ENCODE data around the gene FRMD4A.
A peak's percentile ranks its signal among the peaks of the same experiment; 100 is the strongest.

The FRMD4A gene

DNA sequence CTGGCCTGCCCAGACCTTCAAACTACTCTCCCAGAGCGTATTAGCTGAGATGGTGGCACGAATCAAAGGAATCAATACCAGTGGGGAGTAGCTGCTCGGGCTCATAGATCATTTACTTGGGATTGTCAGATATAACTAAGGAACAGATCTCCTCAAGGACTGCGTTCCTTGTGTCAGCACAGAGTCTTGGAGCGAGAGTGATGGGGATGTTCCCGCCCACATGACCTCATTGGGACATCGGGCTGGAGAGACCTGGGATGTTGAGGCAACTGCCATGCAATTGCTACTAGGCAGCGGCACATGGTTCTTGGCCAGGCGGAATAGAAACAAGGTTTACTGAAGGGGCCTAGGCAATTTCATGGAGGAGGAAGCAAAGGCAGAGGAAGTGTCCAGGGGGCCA, 132.6 kb downstream of the FRMD4A start:
- Histone ChIP-seq H3K36me3 (ENCODE audit: control insufficient read depth, insufficient read depth, low read length) (no peaks in the 10 kb centered on the region), H3K9me3 (ENCODE audit: control insufficient read depth, low read length) (no peaks in the 10 kb centered on the region), H3K4me3 (ENCODE audit: insufficient read depth, low read depth, low read length) (no peak overlapping the region), H3K27ac (ENCODE audit: insufficient read depth, low read depth, low read length, poor library complexity, severe bottlenecking) (no peak overlapping the region), H3K4me1 (ENCODE audit: control insufficient read depth, insufficient read depth, low read length) (no peaks in the 10 kb centered on the region), H3K27me3 (ENCODE audit: control insufficient read depth, insufficient read depth, low read length, poor library complexity, severe bottlenecking) (no peaks in the 10 kb centered on the region)
- 92 to 94% methylated on average over 9 of the region's 9 CpGs for WGBS, 2 experiments

DNA sequence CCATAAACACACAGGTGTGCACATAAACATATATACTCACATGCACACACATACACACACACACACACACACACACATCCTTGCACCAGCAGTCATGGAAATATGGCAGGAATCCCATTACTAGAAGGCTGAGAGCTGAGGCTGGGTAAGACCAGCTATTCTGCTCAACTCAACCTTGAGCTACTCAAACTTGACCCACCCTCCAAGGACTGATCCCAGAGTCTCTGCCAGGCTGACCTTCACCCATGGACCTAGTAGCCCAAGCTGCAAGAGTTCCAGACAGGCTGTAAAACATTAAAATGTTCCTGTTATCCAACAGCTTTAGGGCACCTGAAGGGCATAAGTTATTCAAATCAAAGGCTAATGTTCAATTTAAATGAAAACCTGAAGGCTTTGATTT, 134.6 kb downstream of the FRMD4A start:
- no peaks in the 10 kb centered on the region for H3K27me3 ChIP-seq (ENCODE audit: control insufficient read depth, insufficient read depth, low read length, poor library complexity, severe bottlenecking)
- no peaks in the 10 kb centered on the region for H3K9me3 ChIP-seq (ENCODE audit: control insufficient read depth, low read length)
- no peak overlapping the region for H3K4me3 ChIP-seq (ENCODE audit: insufficient read depth, low read depth, low read length)

DNA sequence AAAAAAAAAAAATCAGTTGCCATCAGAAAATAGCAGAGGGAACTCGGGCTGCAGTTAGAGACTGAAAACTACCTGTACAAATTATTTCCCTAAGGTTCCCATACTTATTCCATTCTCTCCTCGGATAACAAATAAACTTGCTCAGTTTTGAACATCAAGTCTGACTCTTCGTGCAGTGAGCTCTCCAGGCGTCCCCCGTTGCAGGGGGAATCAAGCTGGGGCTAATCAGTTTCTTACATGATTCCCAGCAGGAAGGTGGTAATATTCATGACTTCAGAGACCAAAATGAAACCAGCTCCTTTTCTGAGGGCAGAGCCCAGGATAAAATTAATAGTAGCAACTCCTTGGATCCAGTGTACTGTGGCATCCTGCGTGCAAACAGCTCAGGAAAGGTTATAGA, 135.3 kb downstream of the FRMD4A start:
- H3K4me3 ChIP-seq (ENCODE audit: insufficient read depth, low read depth, low read length), result no peak overlapping the region
- 65 to 73% methylated on average over 6 of the region's 6 CpGs for WGBS, 2 experiments
- no peak overlapping the region for H3K27ac ChIP-seq (ENCODE audit: insufficient read depth, low read depth, low read length, poor library complexity, severe bottlenecking)
- no peaks in the 10 kb centered on the region for H3K36me3 ChIP-seq (ENCODE audit: control insufficient read depth, insufficient read depth, low read length)
- H3K27me3 ChIP-seq (ENCODE audit: control insufficient read depth, insufficient read depth, low read length, poor library complexity, severe bottlenecking), result no peaks in the 10 kb centered on the region
- no peaks in the 10 kb centered on the region for H3K9me3 ChIP-seq (ENCODE audit: control insufficient read depth, low read length)
- no peaks in the 10 kb centered on the region for H3K4me1 ChIP-seq (ENCODE audit: control insufficient read depth, insufficient read depth, low read length)

More for the DNA sequence above, 134.6 kb downstream of the FRMD4A start:
- Histone ChIP-seq H3K4me1 (ENCODE audit: control insufficient read depth, insufficient read depth, low read length) (no peaks in the 10 kb centered on the region), H3K36me3 (ENCODE audit: control insufficient read depth, insufficient read depth, low read length) (no peaks in the 10 kb centered on the region), H3K27ac (ENCODE audit: insufficient read depth, low read depth, low read length, poor library complexity, severe bottlenecking) (no peak overlapping the region)

DNA sequence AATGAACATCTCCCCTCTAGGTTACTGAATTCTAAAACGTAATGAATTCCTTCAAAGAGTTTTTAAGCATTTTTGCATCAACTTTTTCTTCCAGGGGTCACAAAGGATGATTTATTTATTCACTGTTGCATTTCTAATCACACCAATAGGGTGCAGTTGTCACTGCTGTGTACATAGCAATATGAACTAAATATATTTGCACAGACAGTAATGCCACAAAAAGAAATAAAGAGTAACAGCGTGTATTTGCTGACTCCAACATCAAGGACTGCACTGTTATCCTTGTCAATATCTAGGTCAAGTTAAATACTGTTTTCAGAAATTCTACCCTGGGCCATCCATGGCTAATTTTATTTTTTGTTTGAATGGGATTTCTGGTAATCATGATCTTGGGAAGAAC, 138.0 kb downstream of the FRMD4A start:
- 96 to 98% methylated on average over 2 of the region's 2 CpGs for WGBS, 2 experiments
- no peak overlapping the region for H3K4me3 ChIP-seq (ENCODE audit: insufficient read depth, low read depth, low read length)
- H3K4me1 ChIP-seq (ENCODE audit: control insufficient read depth, insufficient read depth, low read length), result no peaks in the 10 kb centered on the region
- no peaks in the 10 kb centered on the region for H3K36me3 ChIP-seq (ENCODE audit: control insufficient read depth, insufficient read depth, low read length)
- no peaks in the 10 kb centered on the region for H3K9me3 ChIP-seq (ENCODE audit: control insufficient read depth, low read length)
- H3K27ac ChIP-seq (ENCODE audit: insufficient read depth, low read depth, low read length, poor library complexity, severe bottlenecking), result no peak overlapping the region
- no peaks in the 10 kb centered on the region for H3K27me3 ChIP-seq (ENCODE audit: control insufficient read depth, insufficient read depth, low read length, poor library complexity, severe bottlenecking)

DNA sequence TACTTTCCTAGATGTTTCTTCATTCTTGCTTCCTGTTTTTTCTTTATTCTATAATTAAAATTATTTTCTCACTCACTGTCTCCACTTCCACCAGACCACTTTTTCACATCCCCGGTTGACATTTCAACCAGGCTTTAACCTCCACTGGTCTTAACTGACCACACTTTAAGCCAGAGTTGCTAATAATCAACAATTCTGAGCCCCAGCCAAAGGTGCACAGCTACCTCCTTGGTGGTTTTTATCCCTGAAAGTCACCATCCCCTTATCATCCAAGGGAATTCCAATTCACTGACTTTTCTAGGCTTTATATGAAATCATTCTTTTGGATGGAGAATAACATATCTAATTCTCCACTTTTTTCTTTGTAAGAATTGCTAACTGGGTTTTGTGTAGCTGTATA, 138.9 kb downstream of the FRMD4A start:
- no peak overlapping the region for H3K27ac ChIP-seq (ENCODE audit: insufficient read depth, low read depth, low read length, poor library complexity, severe bottlenecking)
- no peak overlapping the region for H3K4me3 ChIP-seq (ENCODE audit: insufficient read depth, low read depth, low read length)
- WGBS, 2 experiments, result 93 to 96% methylated on average over 1 of the region's 1 CpG
- H3K4me1 ChIP-seq (ENCODE audit: control insufficient read depth, insufficient read depth, low read length), result no peaks in the 10 kb centered on the region
- H3K36me3 ChIP-seq (ENCODE audit: control insufficient read depth, insufficient read depth, low read length), result no peaks in the 10 kb centered on the region
- H3K9me3 ChIP-seq (ENCODE audit: control insufficient read depth, low read length), result no peaks in the 10 kb centered on the region
- H3K27me3 ChIP-seq (ENCODE audit: control insufficient read depth, insufficient read depth, low read length, poor library complexity, severe bottlenecking), result no peaks in the 10 kb centered on the region

DNA sequence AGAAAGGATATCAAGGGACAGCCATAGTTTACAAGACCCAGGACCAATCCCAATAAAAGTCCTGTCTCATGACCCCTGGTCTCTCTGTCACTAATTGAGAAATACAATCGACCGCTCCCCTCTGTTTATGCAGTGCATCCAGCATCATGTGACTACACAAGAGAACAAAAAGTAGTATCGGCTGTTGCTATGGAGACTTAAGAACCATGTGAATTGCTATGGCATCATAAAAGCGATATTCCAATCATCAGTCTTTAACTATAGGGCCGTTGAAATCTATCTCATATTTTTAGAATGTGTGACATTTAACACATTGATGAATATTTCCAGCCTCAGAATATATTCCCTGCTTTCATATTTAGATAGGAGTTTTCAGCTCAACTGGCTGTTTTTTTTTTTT, 139.3 kb downstream of the FRMD4A start:
- H3K27ac ChIP-seq (ENCODE audit: insufficient read depth, low read depth, low read length, poor library complexity, severe bottlenecking), result no peak overlapping the region
- H3K36me3 ChIP-seq (ENCODE audit: control insufficient read depth, insufficient read depth, low read length), result no peaks in the 10 kb centered on the region
- no peaks in the 10 kb centered on the region for H3K27me3 ChIP-seq (ENCODE audit: control insufficient read depth, insufficient read depth, low read length, poor library complexity, severe bottlenecking)
- no peaks in the 10 kb centered on the region for H3K4me1 ChIP-seq (ENCODE audit: control insufficient read depth, insufficient read depth, low read length)
- no peaks in the 10 kb centered on the region for H3K9me3 ChIP-seq (ENCODE audit: control insufficient read depth, low read length)
- no peak overlapping the region for H3K4me3 ChIP-seq (ENCODE audit: insufficient read depth, low read depth, low read length)
- 90 to 91% methylated on average over 5 of the region's 5 CpGs for WGBS, 2 experiments

DNA sequence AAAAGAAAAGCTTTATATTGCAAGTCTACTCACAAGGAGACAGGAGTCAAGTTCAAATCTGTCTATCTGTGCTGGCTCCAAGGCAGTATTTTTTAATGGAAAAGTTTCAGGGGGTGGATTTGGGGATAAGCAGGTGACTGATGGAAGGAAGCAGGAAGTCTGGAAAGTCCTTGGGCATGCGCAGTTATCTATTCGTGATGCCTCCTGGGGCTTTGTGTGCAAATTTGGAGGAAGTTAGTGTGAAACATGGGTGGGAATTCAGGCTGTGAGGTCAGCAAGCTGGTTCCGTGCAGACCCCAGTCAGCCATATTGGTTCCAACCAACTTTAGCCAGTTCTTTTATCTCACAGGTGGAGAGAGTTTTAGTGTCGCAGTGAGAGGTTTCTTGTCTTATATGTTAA, 140.0 kb downstream of the FRMD4A start:
- no peaks in the 10 kb centered on the region for H3K9me3 ChIP-seq (ENCODE audit: control insufficient read depth, low read length)
- no peaks in the 10 kb centered on the region for H3K4me1 ChIP-seq (ENCODE audit: control insufficient read depth, insufficient read depth, low read length)
- no peaks in the 10 kb centered on the region for H3K36me3 ChIP-seq (ENCODE audit: control insufficient read depth, insufficient read depth, low read length)
- no peaks in the 10 kb centered on the region for H3K27me3 ChIP-seq (ENCODE audit: control insufficient read depth, insufficient read depth, low read length, poor library complexity, severe bottlenecking)
- WGBS, 2 experiments, result 86 to 95% methylated on average over 3 to 4 of the region's 4 CpGs
- no peak overlapping the region for H3K27ac ChIP-seq (ENCODE audit: insufficient read depth, low read depth, low read length, poor library complexity, severe bottlenecking)
- H3K4me3 ChIP-seq (ENCODE audit: insufficient read depth, low read depth, low read length), result no peak overlapping the region

DNA sequence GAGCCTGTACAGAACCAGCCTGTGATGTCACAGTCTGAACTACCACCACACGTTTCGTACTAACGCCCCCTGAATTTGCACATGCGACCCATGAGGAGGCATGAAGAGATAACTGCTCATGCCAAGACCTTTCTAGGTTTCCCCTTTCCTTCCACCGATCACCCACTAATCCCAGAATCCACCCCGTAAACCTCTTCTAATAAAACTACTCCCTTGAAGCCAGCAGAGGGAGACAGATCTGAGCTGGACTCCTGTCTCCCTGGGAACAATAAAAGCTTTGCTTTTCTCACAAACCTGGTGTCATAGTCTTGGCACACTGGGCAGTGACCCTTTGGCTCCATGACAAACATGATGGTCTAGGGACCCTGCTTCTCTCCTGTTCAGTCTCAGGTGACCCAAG, 144.5 kb downstream of the FRMD4A start:
- H3K36me3 ChIP-seq (ENCODE audit: control insufficient read depth, insufficient read depth, low read length), result no peaks in the 10 kb centered on the region
- WGBS, 2 experiments, result 87 to 91% methylated on average over 6 of the region's 6 CpGs
- H3K9me3 ChIP-seq (ENCODE audit: control insufficient read depth, low read length), result no peaks in the 10 kb centered on the region
- no peak overlapping the region for H3K4me3 ChIP-seq (ENCODE audit: insufficient read depth, low read depth, low read length)
- no peaks in the 10 kb centered on the region for H3K27me3 ChIP-seq (ENCODE audit: control insufficient read depth, insufficient read depth, low read length, poor library complexity, severe bottlenecking)
- H3K27ac ChIP-seq (ENCODE audit: insufficient read depth, low read depth, low read length, poor library complexity, severe bottlenecking), result no peak overlapping the region
- H3K4me1 ChIP-seq (ENCODE audit: control insufficient read depth, insufficient read depth, low read length), result peaks cover 6% of the 10 kb centered on the region

DNA sequence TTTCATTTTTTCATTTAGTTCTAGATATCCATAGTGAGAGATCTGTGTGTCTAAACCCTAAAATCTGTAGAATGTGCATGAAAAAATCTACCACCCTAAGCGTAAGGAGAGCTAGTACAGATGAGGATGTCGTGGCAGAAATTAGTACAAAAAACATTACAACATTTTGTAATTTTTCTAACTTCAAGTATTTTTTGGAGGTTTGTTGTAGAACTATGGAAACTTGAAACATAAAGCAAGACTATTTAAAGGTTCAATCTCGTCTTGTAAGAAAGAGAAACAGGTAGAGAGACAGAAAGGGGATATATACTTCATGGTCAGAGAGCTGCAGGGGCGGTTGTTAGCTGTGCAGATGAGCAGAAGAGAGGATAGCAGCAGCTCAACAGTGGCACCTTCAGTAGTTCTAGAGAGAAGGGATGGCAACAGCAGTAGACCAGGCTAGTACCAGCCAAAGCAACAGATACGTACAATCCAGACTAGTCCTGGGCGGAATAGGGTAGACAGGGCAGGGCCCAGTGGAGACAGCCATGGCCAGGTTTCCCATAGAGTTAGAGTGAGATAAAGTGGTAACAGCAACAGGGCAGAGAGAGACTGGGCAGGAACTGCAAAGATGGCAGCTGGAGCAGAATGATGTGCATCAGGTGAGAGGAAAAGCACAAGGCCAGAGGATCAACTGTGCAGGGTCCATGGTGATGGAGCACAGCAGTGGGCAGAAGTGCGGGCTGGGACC, 145.2 kb downstream of the FRMD4A start:
- Histone ChIP-seq H3K36me3 (ENCODE audit: control insufficient read depth, insufficient read depth, low read length) (no peaks in the 10 kb centered on the region), H3K4me1 (ENCODE audit: control insufficient read depth, insufficient read depth, low read length) (peaks cover 6% of the 10 kb centered on the region), H3K9me3 (ENCODE audit: control insufficient read depth, low read length) (no peaks in the 10 kb centered on the region), H3K27me3 (ENCODE audit: control insufficient read depth, insufficient read depth, low read length, poor library complexity, severe bottlenecking) (no peaks in the 10 kb centered on the region), H3K4me3 (ENCODE audit: insufficient read depth, low read depth, low read length) (no peak overlapping the region), H3K27ac (ENCODE audit: insufficient read depth, low read depth, low read length, poor library complexity, severe bottlenecking) (peak overlapping the region; percentile 99)
- 54 to 55% methylated on average over 5 to 6 of the region's 7 CpGs for WGBS, 2 experiments

DNA sequence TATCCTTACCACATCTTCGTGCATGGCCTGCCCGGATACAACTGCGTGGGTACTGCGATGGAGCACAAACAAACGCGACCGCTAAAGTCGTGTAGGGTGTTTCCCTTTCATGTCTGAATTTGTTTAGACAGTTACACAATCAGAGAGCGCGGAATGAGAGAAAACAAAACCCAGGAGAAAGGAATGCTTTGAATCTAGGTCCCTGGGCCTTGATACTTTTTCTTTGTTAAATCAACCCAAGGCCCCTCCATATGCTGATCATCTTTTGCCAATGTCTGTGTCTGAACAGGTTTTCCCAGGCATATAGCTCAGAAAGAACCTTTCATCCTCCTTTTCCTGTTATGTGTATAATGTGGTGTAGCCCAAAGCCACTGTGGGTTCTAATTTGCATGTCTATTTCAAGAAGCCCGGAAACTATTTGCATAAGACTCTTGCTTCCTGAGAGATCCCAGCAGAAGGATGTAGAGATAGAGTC, 145.8 kb downstream of the FRMD4A start:
- Histone ChIP-seq H3K4me3 (ENCODE audit: insufficient read depth, low read depth, low read length) (no peak overlapping the region), H3K27ac (ENCODE audit: insufficient read depth, low read depth, low read length, poor library complexity, severe bottlenecking) (peak overlapping the region; percentile 99), H3K36me3 (ENCODE audit: control insufficient read depth, insufficient read depth, low read length) (no peaks in the 10 kb centered on the region), H3K9me3 (ENCODE audit: control insufficient read depth, low read length) (no peaks in the 10 kb centered on the region), H3K27me3 (ENCODE audit: control insufficient read depth, insufficient read depth, low read length, poor library complexity, severe bottlenecking) (no peaks in the 10 kb centered on the region), H3K4me1 (ENCODE audit: control insufficient read depth, insufficient read depth, low read length) (peaks cover 6% of the 10 kb centered on the region)
- WGBS, 2 experiments, result 72 to 77% methylated on average over 11 of the region's 11 CpGs
